Gastrocnemius medialis (tissue), 4 donors: ENCODE results near the gene APOD.
"Not testable (repeated sequence)": the region's sequence is repeated elsewhere in the genome, so short reads cannot be mapped to it uniquely, and the experiment has no call there.

ENCODE experiments used
- CTCF ChIP-seq, 5 experiments: fragments of 450-650 bp in 3 of 5; fragments of 200-600 bp in 2 of 5; sonication (generic) in 2 of 5; IDR thresholded peaks in 4 of 5; conservative IDR thresholded peaks in 1 of 5; 1 replicate in 4 of 5; 2 replicates in 1 of 5; pipeline ENCODE4 v1.5.1; 2016 to 2019; ENCODE audit warnings: antibody characterized with exemption in 5 of 5, mild to moderate bottlenecking in 3 of 5, moderate library complexity in 3 of 5
- POLR2A ChIP-seq, 2 donors: fragments of 450-650 bp; IDR thresholded peaks; one replicate each; pipeline ENCODE4 v1.6.1; 2017; ENCODE audit warnings: antibody characterized with exemption in 2 of 2, mild to moderate bottlenecking in 2 of 2, moderate library complexity in 2 of 2

GRCh38 chr3:195599516-195599915 lies 15.8 kb upstream of the APOD start:
- not testable (repeated sequence) for TF ChIP-seq CTCF (IDR thresholded peaks at IDR 0.05 in 4 of 5, conservative IDR thresholded peaks at IDR 0.05 in 1 of 5); POLR2A (IDR thresholded peaks at IDR 0.05)
